KMS-11 (cell line): Measurements from ENCODE around the gene AK9.

Source experiments
- H2AFZ ChIP-seq: fragments of 200-600 bp; sonication (generic); 2 replicates; pipeline ENCODE4 v1.6.1; 2016; ENCODE audit warnings: antibody characterized with exemption, mixed run types, low read depth
- H3K27ac ChIP-seq: fragments of 200-600 bp; sonication (generic); 2 replicates; pipeline ENCODE4 v1.6.1; 2016; ENCODE audit warnings: mild to moderate bottlenecking, mixed run types
- H3K27me3 ChIP-seq: fragments of 200-600 bp; sonication (generic); 2 replicates; pipeline ENCODE4 v1.6.1; 2017; ENCODE audit warnings: mild to moderate bottlenecking, low read depth, mixed run types, moderate library complexity; ENCODE audit not compliant: insufficient read depth
- H3K36me3 ChIP-seq: fragments of 200-600 bp; sonication (generic); 2 replicates; pipeline ENCODE4 v1.6.1; 2017; ENCODE audit warnings: mild to moderate bottlenecking, mixed run types; ENCODE audit not compliant: insufficient read depth
- H3K4me1 ChIP-seq: fragments of 200-600 bp; sonication (generic); 2 replicates; pipeline ENCODE4 v1.6.1; 2016; ENCODE audit warnings: mild to moderate bottlenecking, low read depth, mixed run types; ENCODE audit not compliant: poor library complexity, severe bottlenecking
- H3K4me2 ChIP-seq: fragments of 200-600 bp; sonication (generic); 2 replicates; pipeline ENCODE4 v1.7.0; 2016; ENCODE audit warnings: mild to moderate bottlenecking, mixed run types
- H3K4me3 ChIP-seq: fragments of 200-600 bp; sonication (generic); IDR thresholded peaks from 2 replicates; pipeline ENCODE4 v1.6.1; 2017; ENCODE audit warnings: low read depth, low read length, mixed read lengths; ENCODE audit not compliant: insufficient read depth
- H3K79me2 ChIP-seq: fragments of 200-600 bp; sonication (generic); 2 replicates; pipeline ENCODE4 v1.6.1; 2016; ENCODE audit warnings: low read depth, mixed run types; ENCODE audit not compliant: insufficient read depth
- H3K9ac ChIP-seq: fragments of 200-600 bp; sonication (generic); 2 replicates; pipeline ENCODE4 v1.6.1; 2016; ENCODE audit warnings: mild to moderate bottlenecking, mixed run types
- H4K20me1 ChIP-seq: fragments of 200-600 bp; sonication (generic); 2 replicates; pipeline ENCODE4 v1.6.1; 2016; ENCODE audit warnings: mild to moderate bottlenecking, mixed run types; ENCODE audit not compliant: insufficient read depth
- CTCF ChIP-seq: fragments of 200-600 bp; sonication (generic); conservative IDR thresholded peaks from 2 replicates; pipeline ENCODE4 v1.6.1; 2017; ENCODE audit warnings: low read depth, mild to moderate bottlenecking, antibody characterized with exemption, low read length, moderate library complexity, mixed read lengths

Gene AK9

GRCh38 chr6:109496036-109496772, 194.8 kb downstream of the AK9 start:
- Histone ChIP-seq H3K4me1 (peaks cover 15% of the 10 kb centered on the region), H4K20me1 (no peaks in the 10 kb centered on the region), H3K4me2 (no peak overlapping the region), H3K27ac (no peak overlapping the region), H3K79me2 (no peaks in the 10 kb centered on the region), H3K27me3 (no peaks in the 10 kb centered on the region), H2AFZ (no peak overlapping the region), H3K4me3 (no peak overlapping the region), H3K9ac (no peak overlapping the region), H3K36me3 (no peaks in the 10 kb centered on the region; the same call in 1 of the 2 replicates)
- TF ChIP-seq CTCF = no peak

- Histone ChIP-seq H3K9ac (no peak overlapping the region), H3K79me2 (no peaks in the 10 kb centered on the region), H3K4me1 (peaks cover 31% of the 10 kb centered on the region), H3K27ac (no peak overlapping the region), H3K27me3 (no peaks in the 10 kb centered on the region), H3K36me3 (no peaks in the 10 kb centered on the region; the same call in 1 of the 2 replicates), H3K4me3 (no peak overlapping the region), H3K4me2 (no peak overlapping the region), H2AFZ (no peak overlapping the region), H4K20me1 (no peaks in the 10 kb centered on the region)
- TF ChIP-seq CTCF = no peak
Observed at GRCh38 chr6:109493865-109494264, 197.1 kb downstream of the AK9 start.

- no peaks in the 10 kb centered on the region for H4K20me1 ChIP-seq
- peak overlapping the region; percentile 46; the same call in 1 of the 2 replicates for H3K9ac ChIP-seq
- peaks cover 31% of the 10 kb centered on the region for H3K4me1 ChIP-seq
- H2AFZ ChIP-seq = peak overlapping the region; percentile 75
- TF ChIP-seq CTCF = no peak
- no peaks in the 10 kb centered on the region; the same call in 1 of the 2 replicates for H3K36me3 ChIP-seq
- H3K79me2 ChIP-seq = no peaks in the 10 kb centered on the region
- no peaks in the 10 kb centered on the region for H3K27me3 ChIP-seq
- peak overlapping the region; percentile 74 for H3K4me2 ChIP-seq
- H3K4me3 ChIP-seq = no peak overlapping the region
- H3K27ac ChIP-seq = peak overlapping the region; percentile 82
Observed at GRCh38 chr6:109491207-109491938, 199.6 kb downstream of the AK9 start.

GRCh38 chr6:109490713-109491112, 200.3 kb downstream of the AK9 start:
- Histone ChIP-seq H3K4me1 (peaks cover 31% of the 10 kb centered on the region), H3K4me3 (no peak overlapping the region), H2AFZ (peak overlapping the region; percentile 75), H3K27ac (peak overlapping the region; percentile 82), H3K27me3 (no peaks in the 10 kb centered on the region), H4K20me1 (no peaks in the 10 kb centered on the region), H3K9ac (peak overlapping the region; percentile 46; the same call in 1 of the 2 replicates), H3K4me2 (peak overlapping the region; percentile 74), H3K36me3 (no peaks in the 10 kb centered on the region; the same call in 1 of the 2 replicates), H3K79me2 (no peaks in the 10 kb centered on the region)
- TF ChIP-seq CTCF = no peak
